ELR (cell line): ENCODE measurements around the gene ZBTB7C.
A peak's percentile ranks its signal among the peaks of the same experiment; 100 is the strongest.

Experiments
- DNase-seq: peaks from one replicate; pipeline ENCODE4 v3.0.0-alpha.2; 2015; ENCODE audit warnings: low read depth

The ZBTB7C gene

DNA sequence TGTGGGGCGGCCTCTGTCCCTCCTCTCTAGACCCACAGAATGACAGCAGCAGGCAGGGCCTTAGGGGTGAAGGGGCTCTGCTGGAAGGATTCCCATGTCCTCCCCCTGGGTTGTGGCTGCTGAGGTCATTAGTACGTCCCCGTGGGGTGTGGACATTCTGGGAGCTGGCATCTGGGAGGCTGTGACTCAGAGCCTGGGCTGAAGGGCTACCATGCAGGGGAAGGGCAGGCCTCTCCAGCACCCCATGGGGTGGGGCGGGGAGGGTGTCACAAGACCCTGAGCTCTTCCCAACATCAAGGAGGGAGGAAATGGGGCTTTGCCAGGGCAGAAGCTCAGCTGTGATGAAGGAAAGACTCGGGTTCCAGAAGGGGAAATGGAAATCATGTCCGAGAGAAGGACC lies 373.0 kb downstream of the ZBTB7C start:
- DNase-seq: no peak

DNA sequence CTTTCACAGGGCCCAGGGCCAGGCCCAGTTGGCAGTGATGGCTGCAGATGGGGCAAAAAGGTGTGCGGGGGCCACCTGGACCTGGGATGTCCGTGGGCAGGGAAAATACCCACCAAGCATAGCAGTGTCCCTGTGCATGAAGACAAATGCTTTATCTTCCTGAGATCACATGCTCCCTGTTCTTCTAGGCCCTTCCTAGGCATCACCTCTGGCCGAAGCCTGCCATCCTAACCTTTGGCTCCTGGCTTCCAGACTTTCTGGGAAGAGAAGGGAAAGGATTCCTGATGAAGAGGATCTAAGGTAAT lies 373.7 kb downstream of the ZBTB7C start:
- no peak for DNase-seq

GRCh38 chr18:48034651-48035555 lies 374.3 kb downstream of the ZBTB7C start:
- DNase-seq: no peak

DNA sequence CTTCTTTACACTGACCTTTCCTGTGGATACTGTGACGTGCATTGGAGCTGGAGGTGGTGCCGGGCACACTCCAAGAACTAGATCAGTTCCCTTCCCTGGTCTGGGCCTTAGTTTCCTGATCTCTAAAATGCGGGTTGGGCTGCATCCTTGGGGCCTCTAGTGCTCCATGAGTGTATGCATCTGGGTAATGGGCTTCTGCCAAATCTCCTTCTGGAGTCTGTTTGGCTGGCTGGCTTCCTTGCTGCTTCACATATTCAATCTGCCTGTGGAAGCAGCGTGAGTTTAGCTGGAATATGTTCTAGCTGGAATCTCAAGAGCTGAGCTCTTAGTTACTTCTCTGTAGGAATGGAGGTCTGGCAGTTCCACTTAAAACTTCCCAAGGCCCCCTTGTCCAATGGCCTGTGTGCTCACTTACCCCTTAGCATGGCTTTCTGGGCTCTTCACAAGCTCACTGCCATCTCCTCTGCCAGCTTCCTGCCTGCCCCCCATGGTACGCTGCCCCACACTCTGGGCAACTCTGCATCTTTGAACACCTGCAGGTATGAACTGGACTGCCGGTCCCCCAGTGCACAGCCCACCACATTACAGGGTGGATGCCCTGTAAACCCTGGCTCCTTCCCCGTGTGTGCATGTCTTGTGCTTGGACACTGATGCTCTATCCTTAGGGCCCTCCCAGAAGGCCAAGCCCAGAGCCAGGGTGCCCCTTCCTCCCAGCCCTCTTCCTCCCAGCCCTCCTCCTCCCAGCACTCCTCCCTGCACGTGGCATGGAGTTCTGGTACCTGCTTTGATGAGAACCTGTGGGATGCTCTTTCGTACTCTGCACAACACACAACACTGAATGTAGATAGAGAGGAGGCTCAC lies 375.2 kb downstream of the ZBTB7C start:
- DNase-seq: no peak

DNA sequence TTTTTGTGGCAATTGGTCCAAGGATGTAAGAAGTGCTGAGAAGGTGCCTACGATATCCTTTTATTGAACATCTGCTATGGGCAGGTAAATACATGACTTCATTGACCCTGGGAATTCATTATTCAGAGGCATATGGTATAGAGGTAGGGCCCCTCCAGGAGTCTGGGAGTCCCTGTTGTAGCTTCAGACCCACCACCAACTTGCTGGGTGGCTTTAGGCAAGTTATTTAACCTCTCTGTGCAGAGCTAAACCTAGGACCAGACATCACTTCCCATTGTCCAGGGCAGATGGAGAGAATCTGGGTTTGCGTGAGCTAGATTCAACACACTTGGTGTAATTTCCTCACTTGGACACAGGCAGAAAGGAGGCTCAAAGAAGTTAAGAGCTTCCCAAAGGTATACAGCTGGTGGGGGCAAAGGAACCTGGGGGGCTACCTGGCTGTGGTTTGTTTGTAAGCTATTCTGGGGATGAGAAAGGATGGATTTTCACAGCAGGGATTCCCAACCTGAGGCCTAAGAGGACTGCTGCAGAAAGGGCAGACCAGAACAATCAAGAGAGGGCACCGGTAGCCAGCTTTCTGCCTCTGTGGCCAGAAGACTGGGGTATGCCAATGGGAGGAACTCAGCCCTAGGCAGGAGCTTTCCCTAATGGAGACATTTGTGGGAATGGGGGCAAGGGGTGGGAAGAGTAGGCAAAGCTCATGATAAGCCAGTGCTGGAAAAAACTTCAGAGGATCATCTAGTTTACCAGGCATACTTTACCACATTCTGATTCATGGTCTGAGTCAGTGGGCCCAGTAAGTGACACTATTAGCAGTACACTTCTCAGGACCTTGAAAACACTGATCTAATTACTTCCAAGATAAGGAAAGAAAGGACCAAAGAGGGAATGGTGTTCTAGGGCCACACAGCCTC lies 376.1 kb downstream of the ZBTB7C start:
- peak; percentile 70 for DNase-seq

- no peak for DNase-seq
Observed at GRCh38 chr18:48031641-48032040, 377.5 kb downstream of the ZBTB7C start.

DNA sequence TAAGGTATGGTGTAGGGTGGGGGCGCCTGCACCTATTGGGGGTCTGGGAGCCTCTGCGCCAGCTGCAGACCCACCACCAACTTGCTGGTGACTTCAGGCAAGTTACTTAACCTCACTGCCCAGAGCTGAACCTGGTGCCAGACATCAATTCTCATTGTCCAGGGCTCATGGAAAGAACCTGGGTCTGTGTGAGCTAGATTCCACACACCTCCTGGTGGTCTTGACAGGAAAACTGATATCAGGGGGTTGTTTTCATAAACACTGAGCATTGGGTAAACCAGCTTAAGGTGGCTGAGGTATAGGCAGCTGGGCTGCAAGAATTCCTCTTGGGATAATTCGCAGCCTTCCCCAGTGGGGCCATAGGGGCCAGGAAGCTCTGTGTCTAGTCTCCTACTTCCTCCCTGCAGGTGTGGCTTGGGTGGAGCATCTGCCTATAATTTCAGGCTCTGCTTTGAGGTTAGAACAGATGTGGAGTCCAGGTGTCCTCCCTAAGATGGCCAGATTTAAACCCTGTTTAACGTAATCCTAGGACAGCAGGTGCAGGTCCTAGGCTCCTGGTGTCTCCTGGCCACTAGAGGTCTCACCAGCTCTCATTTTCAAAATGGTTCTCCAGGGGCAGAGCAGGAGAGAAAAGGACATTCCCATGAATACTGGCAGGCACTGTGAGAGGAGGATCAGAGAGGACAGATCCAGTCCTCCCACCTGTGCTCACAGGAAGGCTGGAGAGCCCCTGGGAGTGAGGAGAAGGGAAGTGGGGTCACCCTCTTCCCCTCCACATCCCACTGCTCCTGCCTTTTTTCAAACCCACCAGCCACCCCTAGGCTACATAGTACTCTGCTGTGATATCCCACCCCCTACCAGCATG lies 378.3 kb downstream of the ZBTB7C start:
- DNase-seq: peak; percentile 67

- DNase-seq: no peak
Observed at GRCh38 chr18:48029296-48029986, 379.7 kb downstream of the ZBTB7C start.

DNA sequence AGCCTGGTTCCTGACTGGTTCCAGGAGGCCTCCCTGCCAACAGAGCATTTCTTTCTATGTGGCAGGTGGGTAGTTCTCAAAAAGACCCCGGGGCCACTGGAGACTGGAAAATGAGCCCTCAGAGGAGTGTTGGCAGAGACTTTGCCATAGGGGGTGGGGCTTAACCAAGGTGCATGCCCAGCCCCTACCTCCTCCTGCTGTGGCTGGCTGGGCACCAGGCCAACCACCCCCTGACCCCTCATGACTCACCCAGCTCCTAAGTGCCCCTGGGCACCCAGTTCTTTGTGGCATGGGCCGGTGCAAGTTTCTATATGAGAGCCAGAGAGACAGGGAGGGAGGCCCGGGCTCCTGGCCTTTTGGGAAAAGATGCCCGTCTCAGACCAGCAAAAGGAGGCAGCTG lies 380.5 kb downstream of the ZBTB7C start:
- no peak for DNase-seq

GRCh38 chr18:48028081-48028480 lies 381.1 kb downstream of the ZBTB7C start:
- DNase-seq: no peak

GRCh38 chr18:48027401-48027963 lies 381.7 kb downstream of the ZBTB7C start:
- DNase-seq: no peak

DNA sequence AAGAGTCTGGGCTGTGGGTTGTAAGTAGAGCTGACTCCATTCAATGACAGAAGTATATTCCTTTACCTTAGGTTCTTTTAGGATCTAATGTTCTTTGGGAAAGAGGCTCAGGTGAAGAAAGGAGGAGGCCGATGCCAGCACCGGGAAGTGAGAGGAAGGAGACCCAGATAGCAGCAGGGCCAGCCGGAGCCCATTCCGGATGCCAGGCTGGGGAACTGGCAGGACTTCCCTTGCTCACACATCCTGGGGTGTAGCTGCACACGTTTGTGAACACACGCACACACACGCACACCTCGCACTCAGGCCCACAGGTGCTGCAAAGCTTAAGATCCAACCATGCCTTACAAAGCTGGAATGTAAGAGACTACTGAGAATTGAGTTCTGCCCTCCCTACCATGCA lies 383.0 kb downstream of the ZBTB7C start:
- DNase-seq: no peak

GRCh38 chr18:48024881-48025660 lies 384.1 kb downstream of the ZBTB7C start:
- no peak for DNase-seq

DNA sequence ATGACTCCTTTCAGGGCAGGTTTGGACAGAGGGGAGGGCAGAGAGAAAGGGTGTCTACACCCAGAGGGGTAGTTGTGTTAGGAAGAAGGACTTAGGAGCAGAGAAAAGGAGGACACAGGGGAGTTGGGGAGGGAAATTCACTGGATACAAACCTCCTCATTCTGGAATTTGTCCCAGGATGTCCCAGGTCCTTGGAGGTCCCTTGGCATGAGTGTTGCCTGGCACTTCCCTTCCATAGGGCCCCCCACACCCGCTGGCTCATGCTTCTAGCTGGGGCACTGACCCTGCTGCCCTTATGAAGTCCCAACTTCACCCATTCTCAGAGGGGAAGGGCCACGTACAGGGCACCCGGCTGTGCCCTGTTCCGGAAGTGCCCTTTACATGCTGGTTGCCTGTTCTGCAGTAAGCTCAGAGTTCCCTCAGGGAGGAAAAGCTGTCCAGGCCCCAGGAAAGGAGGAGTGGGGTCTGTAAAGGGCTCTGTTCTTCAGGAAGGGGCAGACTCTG lies 385.1 kb downstream of the ZBTB7C start:
- DNase-seq: no peak

- peak; percentile 59 for DNase-seq
Observed at GRCh38 chr18:48023334-48024008, 385.7 kb downstream of the ZBTB7C start.

DNA sequence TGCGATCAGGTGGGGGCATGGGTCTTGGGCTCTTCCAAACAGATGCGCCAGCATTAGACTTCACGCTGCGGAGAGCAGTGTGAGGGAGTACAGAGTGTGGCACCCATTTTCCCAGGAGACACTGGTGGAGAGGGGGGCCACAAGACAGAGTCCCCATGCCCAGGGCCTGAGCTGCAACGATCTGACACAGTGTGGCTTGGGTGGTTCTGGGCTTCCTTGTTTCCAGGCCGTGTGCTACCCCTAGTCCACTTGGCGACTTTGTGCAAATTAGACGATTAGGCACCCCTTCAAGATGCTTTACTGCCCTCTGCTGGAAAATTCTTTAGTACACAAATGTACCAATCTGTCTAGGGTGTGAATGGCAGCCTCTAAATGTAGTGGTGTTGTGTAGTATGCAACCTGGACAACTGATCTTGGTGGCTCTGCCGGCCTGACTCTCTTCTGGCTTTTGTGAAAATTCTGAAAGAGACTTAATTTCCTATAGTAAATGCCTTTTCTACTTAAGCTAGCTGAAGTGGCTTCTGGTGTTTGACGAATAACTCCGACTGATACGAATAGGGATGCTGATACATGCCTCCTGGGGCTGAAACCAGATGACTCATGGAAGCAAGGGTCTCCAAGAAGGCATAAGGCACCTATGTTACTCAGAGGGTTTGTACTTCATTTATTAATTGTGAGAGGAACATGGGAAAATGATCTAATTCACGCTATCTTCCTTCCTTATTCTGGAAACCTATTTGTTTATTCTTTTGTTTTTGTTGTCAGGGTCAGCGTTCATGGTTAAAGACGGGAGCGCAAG lies 386.5 kb downstream of the ZBTB7C start:
- DNase-seq: peak; percentile 82

DNA sequence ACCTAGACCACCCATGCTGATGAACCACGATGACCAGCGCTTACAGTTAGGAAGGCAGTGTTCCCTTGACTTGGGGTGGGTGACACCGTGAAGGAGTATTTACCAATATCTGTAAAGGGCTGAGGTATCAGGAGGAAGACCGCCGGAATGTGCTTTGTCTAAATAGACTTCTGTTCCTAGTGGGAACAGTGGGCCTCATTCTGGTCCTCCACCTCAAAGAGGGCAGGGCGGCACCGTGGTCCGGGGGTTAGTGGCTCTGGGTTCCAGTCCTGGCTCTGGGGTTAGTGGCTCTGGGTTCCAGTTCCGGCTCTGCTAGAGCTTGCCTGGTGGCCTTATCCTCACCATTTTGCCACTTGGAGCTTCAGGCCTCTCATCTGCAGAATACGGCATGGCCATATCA lies 387.2 kb downstream of the ZBTB7C start:
- no peak for DNase-seq
